Breast epithelium (tissue), 3 donors: ENCODE data around the gene SSH2.

Experiments
- POLR2A ChIP-seq: fragments of 450-650 bp; IDR thresholded peaks from one replicate; pipeline ENCODE4 v1.6.1; 2016; ENCODE audit warnings: antibody characterized with exemption, mild to moderate bottlenecking, moderate library complexity
- POLR2AphosphoS5 ChIP-seq, 3 donors: sonication (generic); formaldehyde crosslinking; IDR thresholded peaks; one replicate each; pipeline ENCODE4 v1.6.1; 2017; ENCODE audit warnings: antibody characterized with exemption in 3 of 3
- TF ChIP-seq, protein P1 (sequence below), 3 donors: fragments of 450-650 bp; IDR thresholded peaks; one replicate each; pipeline ENCODE4 v1.5.1; 2016 to 2017; ENCODE audit warnings: antibody characterized with exemption in 3 of 3, mild to moderate bottlenecking in 3 of 3, moderate library complexity in 3 of 3

DNA sequence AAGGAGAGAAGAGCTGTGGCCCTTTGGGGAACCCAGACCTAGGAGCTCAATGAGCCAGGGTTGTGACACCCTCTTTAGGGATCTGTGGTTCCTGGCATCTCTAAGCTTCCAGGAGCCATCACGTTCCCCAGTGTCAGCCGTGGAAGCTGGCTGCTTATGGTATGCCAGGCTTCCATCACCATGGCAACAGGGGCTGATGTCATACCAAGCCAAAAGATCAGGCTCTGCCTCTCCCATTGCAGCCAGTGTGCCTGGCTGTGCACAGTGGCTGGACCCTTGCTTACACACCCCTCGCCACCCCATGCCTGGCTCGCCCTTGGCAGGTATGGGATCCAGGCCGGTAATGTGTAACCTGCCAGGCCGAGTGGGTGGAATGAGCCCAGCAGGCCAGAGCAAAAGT lies 91.1 kb downstream of the SSH2 start:
- no peak for TF ChIP-seq POLR2A
- TF ChIP-seq, protein P1, sequence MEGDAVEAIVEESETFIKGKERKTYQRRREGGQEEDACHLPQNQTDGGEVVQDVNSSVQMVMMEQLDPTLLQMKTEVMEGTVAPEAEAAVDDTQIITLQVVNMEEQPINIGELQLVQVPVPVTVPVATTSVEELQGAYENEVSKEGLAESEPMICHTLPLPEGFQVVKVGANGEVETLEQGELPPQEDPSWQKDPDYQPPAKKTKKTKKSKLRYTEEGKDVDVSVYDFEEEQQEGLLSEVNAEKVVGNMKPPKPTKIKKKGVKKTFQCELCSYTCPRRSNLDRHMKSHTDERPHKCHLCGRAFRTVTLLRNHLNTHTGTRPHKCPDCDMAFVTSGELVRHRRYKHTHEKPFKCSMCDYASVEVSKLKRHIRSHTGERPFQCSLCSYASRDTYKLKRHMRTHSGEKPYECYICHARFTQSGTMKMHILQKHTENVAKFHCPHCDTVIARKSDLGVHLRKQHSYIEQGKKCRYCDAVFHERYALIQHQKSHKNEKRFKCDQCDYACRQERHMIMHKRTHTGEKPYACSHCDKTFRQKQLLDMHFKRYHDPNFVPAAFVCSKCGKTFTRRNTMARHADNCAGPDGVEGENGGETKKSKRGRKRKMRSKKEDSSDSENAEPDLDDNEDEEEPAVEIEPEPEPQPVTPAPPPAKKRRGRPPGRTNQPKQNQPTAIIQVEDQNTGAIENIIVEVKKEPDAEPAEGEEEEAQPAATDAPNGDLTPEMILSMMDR (IDR thresholded peaks at IDR 0.05) = no peak
- no peak for TF ChIP-seq POLR2AphosphoS5 (IDR thresholded peaks at IDR 0.05)
